Naive thymus-derived CD4-positive, alpha-beta T cell (primary cell): ENCODE data around the gene UTS2. TPM values are rescaled to one million over a fixed set of nuclear protein-coding genes. Genes with fewer than 3 reads are reported as not detected.
A peak's percentile ranks its signal among the peaks of the same experiment; 100 is the strongest.

Experiments used
- ATAC-seq: fragments of 150-1000 bp; cut with Tn5 transposase; 2 replicates; pipeline ENCODE4 v1.10.0; 2021; ENCODE audit warnings: mild to moderate bottlenecking, moderate library complexity
- CTCF ChIA-PET: fragments of 350-600 bp; sonication (Branson Sonifier 250); formaldehyde crosslinking; loops from one replicate; lab custom pipeline; 2021; ENCODE audit warnings: antibody characterized with exemption; lab: Charles Lee
- POLR2A ChIA-PET: fragments of 350-600 bp; sonication (Branson Sonifier 250); formaldehyde crosslinking; loops from one replicate; lab custom pipeline; 2021; ENCODE audit warnings: antibody characterized with exemption, inconsistent platforms; lab: Charles Lee
- DNase-seq, 9 donors: peaks; one replicate each; pipeline versions ENCODE4 v3.0.0 to v3.0.0-alpha.2; 2020 to 2022; ENCODE audit warnings: mixed read lengths in 1 of 9
- H3K27ac ChIP-seq: one replicate; pipeline ENCODE4 v1.7.0; 2013; ENCODE audit warnings: mild to moderate bottlenecking, low read depth, low read length, moderate library complexity
- H3K27me3 ChIP-seq, 2 donors: one replicate each; pipeline ENCODE4 v1.7.0; 2013; ENCODE audit warnings: low read length in 2 of 2, mild to moderate bottlenecking in 2 of 2, moderate library complexity in 2 of 2; ENCODE audit not compliant: control insufficient read depth in 2 of 2, insufficient read depth in 2 of 2
- H3K36me3 ChIP-seq, 3 experiments: 1 replicate in 2 of 3; 2 replicates in 1 of 3; pipeline ENCODE4 v1.7.0; 2013; ENCODE audit warnings: low read length in 3 of 3, mild to moderate bottlenecking in 3 of 3, moderate library complexity in 1 of 3; ENCODE audit not compliant: insufficient read depth in 3 of 3, control insufficient read depth in 2 of 3
- H3K4me1 ChIP-seq, 2 donors: one replicate each; pipeline ENCODE4 v1.7.0; 2013; ENCODE audit warnings: low read length in 2 of 2, mild to moderate bottlenecking in 2 of 2, moderate library complexity in 1 of 2; ENCODE audit not compliant: control insufficient read depth in 2 of 2, insufficient read depth in 2 of 2
- H3K4me3 ChIP-seq: 2 replicates; pipeline ENCODE4 v1.7.0; 2013; ENCODE audit warnings: mild to moderate bottlenecking, low read length
- H3K9me3 ChIP-seq, 3 experiments: 1 replicate in 2 of 3; 2 replicates in 1 of 3; pipeline ENCODE4 v1.7.0; 2013; ENCODE audit warnings: low read length in 3 of 3; ENCODE audit not compliant: control insufficient read depth in 2 of 3
- H3K27ac Mint-ChIP-seq, 9 donors: one replicate each; pipeline ENCODE4 v1.8.0; 2020 to 2022; ENCODE audit warnings: mixed read lengths in 9 of 9, mild to moderate bottlenecking in 8 of 9, moderate library complexity in 5 of 9, inconsistent platforms in 2 of 9
- H3K27me3 Mint-ChIP-seq, 5 donors: one replicate each; pipeline ENCODE4 v1.8.0; 2021 to 2022; ENCODE audit warnings: mixed read lengths in 5 of 5, mild to moderate bottlenecking in 1 of 5
- H3K36me3 Mint-ChIP-seq, 5 donors: one replicate each; pipeline ENCODE4 v1.8.0; 2020 to 2022; ENCODE audit warnings: mixed read lengths in 5 of 5, mild to moderate bottlenecking in 3 of 5, inconsistent platforms in 1 of 5
- H3K4me1 Mint-ChIP-seq, 7 donors: one replicate each; pipeline ENCODE4 v1.8.0; 2020 to 2022; ENCODE audit warnings: mixed read lengths in 7 of 7, mild to moderate bottlenecking in 3 of 7, inconsistent platforms in 1 of 7
- H3K4me3 Mint-ChIP-seq, 10 donors: one replicate each; pipeline ENCODE4 v1.8.0; 2020 to 2022; ENCODE audit warnings: mild to moderate bottlenecking in 10 of 10, mixed read lengths in 10 of 10, moderate library complexity in 6 of 10, inconsistent platforms in 2 of 10
- H3K9me3 Mint-ChIP-seq, 11 donors: one replicate each; pipeline ENCODE4 v1.8.0; 2020 to 2022; ENCODE audit warnings: mixed read lengths in 11 of 11, mild to moderate bottlenecking in 4 of 11, inconsistent platforms in 1 of 11, moderate library complexity in 1 of 11
- intact Hi-C, 2 donors: fragments of 100-400 bp; cut with micrococcal nuclease; formaldehyde crosslinking; loops; one replicate each; pipeline ENCODE4 v1.15.1; 2023
- polyA plus RNA-seq, 2 donors: library from polyadenylated mRNA; unstranded; fragments of 300-500 nt; fragmentation: Illumina TruSeq; gene quantifications; one replicate each; pipeline ENCODE4 v1.2.3, GENCODE V29; 2021
- total RNA-seq, 6 experiments: library from RNA in 5 of 6; stranded (reverse) in 5 of 6; gene quantifications; 1 replicate in 5 of 6; 2 replicates in 1 of 6; pipeline ENCODE4 v1.2.3 and lab custom pipeline; 2021 to 2026

UTS2 gene
- total and polyA plus RNA-seq, 7 experiments from 2014 or later: 0.39 TPM; not detected in 6

DNA sequence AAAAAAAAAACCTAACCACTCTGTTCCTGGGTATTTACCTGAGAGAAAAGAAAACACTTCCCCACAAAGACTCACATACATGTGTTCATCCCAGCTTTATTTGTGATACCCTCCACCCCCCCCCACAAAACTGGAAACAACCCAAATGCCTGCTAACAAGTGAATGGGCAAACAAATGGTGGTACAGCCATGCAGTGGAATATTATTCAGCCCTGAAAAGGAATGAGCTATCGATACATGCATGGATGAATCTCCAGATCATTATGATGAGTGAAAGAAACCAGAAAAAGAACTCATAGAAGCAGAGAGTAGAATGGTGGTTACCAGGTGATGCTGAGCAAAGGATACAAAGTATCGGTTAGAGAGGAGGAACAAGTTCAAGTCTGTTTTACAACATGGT is 38.0 kb upstream of the UTS2 start:
- Mint-ChIP-seq H3K4me3 (no peak overlapping the region), H3K9me3 (peaks cover 0 to 4% (median 0%) of the 10 kb centered on the region in 11 donors), H3K27ac (no peak overlapping the region), H3K36me3 (peaks cover 0 to 3% (median 0%) of the 10 kb centered on the region in 5 donors), H3K4me1 (no peaks in the 10 kb centered on the region), H3K27me3 (peaks cover 8 to 30% (median 15%) of the 10 kb centered on the region in 5 donors)
- CTCF ChIA-PET: no interaction called here
- Histone ChIP-seq H3K36me3 (no peaks in the 10 kb centered on the region), H3K27ac (no peak overlapping the region), H3K4me3 (no peak overlapping the region), H3K4me1 (no peaks in the 10 kb centered on the region), H3K27me3 (peaks cover 3 to 4% of the 10 kb centered on the region in 2 donors), H3K9me3 (no peaks in the 10 kb centered on the region)
- DNase-seq (no peak), ATAC-seq (no peak)
- POLR2A ChIA-PET: no interaction called here
- intact Hi-C loops: no loop called here

DNA sequence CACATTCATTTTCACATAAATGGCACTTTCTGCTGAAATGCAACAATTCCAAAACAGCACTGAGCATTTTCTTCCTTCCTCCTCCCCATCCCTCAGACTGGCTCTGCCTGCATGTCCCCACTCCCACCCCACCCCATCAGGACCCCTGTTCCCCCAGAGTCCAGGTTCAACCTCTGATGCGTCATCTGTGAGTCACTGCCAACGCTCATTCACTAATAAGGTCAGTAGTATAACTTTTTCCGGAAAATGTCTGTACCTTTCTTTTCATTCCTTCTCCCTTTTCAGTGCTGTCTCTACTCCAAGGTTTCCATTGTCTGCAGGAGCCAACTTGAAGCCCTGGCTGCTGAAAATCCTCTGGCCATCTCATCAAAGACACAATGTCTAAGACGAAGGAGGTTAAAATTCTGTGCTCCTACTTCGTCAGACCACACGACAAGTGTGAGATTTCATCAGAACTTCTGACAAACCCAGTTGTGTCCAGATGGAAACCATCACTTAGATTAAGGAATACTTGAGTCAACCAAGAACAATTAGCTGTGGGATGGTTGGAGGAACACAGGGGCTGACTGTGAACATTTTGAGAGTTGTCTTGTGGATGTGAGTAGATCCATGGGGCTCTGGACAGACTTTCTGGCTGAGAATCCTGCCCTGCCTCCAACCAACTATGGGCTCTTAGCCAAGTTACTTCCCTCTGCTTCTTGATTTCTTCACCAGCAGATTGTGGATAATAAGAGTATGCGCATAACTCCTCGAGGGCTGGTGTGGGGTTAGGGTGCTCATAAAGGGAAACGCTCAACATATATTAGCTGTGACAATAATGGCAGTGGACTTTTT is 35.6 kb upstream of the UTS2 start:
- ChIA-PET POLR2A (no interaction called here), CTCF (no interaction called here)
- H3K4me3 ChIP-seq: no peak overlapping the region
- no peak overlapping the region for H3K27ac ChIP-seq
- intact Hi-C loops: no loop called here
- H3K36me3 ChIP-seq: no peaks in the 10 kb centered on the region
- H3K4me1 ChIP-seq: no peaks in the 10 kb centered on the region
- Mint-ChIP-seq H3K36me3 (peaks cover 0 to 3% (median 0%) of the 10 kb centered on the region in 5 donors), H3K4me1 (peaks cover 0 to 4% (median 0%) of the 10 kb centered on the region in 7 donors), H3K9me3 (peaks cover 0 to 6% (median 0%) of the 10 kb centered on the region in 11 donors), H3K4me3 (no peak overlapping the region), H3K27ac (no peak overlapping the region), H3K27me3 (peaks cover 11 to 42% (median 25%) of the 10 kb centered on the region in 5 donors)
- H3K9me3 ChIP-seq: no peaks in the 10 kb centered on the region
- peaks cover 3 to 10% of the 10 kb centered on the region in 2 donors for H3K27me3 ChIP-seq
- ATAC-seq (no peak), DNase-seq (no peak)

DNA sequence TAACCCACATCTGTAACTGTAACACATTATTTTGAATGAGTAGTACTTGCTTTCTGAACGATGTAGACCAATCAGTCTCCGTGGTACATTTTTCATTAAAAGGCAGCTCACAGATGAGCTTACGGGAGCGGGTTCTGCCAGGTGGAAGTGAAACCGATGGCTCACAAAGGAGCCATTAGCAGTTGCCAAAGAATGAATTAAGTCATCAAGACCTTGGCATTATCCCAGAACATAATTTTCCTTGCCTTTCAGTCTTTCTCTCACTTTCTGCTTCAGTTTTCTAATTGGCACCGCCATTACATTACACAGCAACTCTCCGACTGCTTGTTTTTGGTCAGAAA is 33.5 kb upstream of the UTS2 start:
- H3K36me3 Mint-ChIP-seq: peaks cover 0 to 3% (median 0%) of the 10 kb centered on the region in 5 donors
- peak overlapping the region in 1 of 9 donors; percentile 22 for H3K27ac Mint-ChIP-seq
- ChIA-PET POLR2A (no interaction called here), CTCF (no interaction called here)
- H3K27me3 Mint-ChIP-seq: peaks cover 11 to 42% (median 25%) of the 10 kb centered on the region in 5 donors
- DNase-seq: no peak
- peaks cover 0 to 4% (median 0%) of the 10 kb centered on the region in 7 donors for H3K4me1 Mint-ChIP-seq
- H3K27me3 ChIP-seq: peaks cover 3 to 10% of the 10 kb centered on the region in 2 donors
- intact Hi-C loops: no loop called here
- no peaks in the 10 kb centered on the region for H3K36me3 ChIP-seq
- H3K4me1 ChIP-seq: no peaks in the 10 kb centered on the region
- peaks cover 0 to 6% (median 0%) of the 10 kb centered on the region in 11 donors for H3K9me3 Mint-ChIP-seq
- no peak for ATAC-seq
- no peak overlapping the region for H3K27ac ChIP-seq
- no peak overlapping the region for H3K4me3 ChIP-seq
- no peaks in the 10 kb centered on the region for H3K9me3 ChIP-seq
- no peak overlapping the region for H3K4me3 Mint-ChIP-seq

DNA sequence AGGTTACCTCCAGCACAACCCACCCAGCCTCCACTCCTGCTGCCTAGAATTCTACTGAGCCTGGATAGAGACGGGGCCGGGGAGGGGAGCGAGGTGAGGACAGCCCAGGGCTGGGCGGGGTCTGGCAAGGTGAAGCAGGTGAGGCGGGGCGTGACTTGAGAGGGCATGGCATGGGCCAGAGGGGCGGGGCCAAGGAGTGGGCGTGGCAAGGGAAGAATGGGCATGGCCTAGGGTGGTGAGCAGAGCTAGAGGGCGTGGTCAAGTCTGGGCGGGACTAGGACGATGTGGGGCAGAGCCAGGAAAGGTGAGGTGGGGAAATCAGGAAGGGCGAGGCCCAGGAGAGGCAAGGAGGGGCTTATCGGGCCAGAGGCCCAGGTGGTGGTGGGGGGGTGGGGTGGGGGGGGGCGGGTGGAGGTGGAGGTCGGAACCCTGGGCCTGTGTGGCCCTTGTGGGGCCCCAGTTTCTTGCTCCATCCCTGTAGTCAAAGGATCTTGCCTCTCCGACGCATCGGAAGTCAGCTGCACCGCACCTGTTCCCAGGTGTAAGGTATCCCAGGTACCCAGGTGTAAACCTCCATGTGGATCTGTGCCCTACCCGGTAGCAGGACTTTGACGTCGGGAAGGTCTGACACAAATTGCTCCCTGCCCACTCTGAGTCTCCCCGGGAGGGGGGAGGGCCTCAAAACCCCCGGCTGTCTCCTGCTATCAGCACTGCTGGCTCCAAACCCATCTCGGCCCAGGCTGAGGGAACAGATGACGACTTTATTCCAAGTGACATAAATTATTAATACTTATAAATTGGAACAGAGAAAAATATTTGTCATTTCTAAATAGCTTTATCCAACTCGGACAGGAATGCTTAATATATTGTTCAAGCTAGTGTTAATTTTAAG is 32.9 kb upstream of the UTS2 start:
- ChIA-PET CTCF (no interaction called here), POLR2A (no interaction called here)
- Mint-ChIP-seq H3K9me3 (peaks cover 0 to 6% (median 0%) of the 10 kb centered on the region in 11 donors), H3K4me3 (no peak overlapping the region), H3K27ac (no peak overlapping the region), H3K36me3 (peaks cover 0 to 3% (median 0%) of the 10 kb centered on the region in 5 donors), H3K27me3 (peaks cover 11 to 42% (median 25%) of the 10 kb centered on the region in 5 donors), H3K4me1 (peaks cover 0 to 4% (median 0%) of the 10 kb centered on the region in 7 donors)
- ATAC-seq (no peak), DNase-seq (peak in 1 of 9 donors; percentile 28)
- Histone ChIP-seq H3K9me3 (no peaks in the 10 kb centered on the region), H3K36me3 (no peaks in the 10 kb centered on the region), H3K27ac (no peak overlapping the region), H3K4me1 (no peaks in the 10 kb centered on the region), H3K4me3 (no peak overlapping the region), H3K27me3 (peaks cover 3 to 10% of the 10 kb centered on the region in 2 donors)
- intact Hi-C loops: no loop called here

DNA sequence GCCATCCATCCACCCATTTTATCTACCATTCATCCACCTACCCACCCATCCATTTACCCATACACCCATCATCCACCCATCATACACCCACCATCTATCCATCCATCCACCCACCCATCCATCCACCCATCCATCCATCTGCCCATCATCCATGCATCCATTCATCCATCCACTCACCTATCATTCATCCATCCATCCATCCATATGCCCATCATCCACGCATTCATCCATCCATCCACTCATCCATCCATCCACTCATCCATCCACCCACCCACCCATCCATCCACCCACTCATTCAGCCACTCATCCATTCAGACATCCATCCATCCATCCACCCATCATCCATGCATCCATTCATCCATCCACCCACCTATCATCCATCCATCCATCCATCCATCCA is 31.9 kb upstream of the UTS2 start:
- DNase-seq (no peak), ATAC-seq (no peak)
- Mint-ChIP-seq H3K27me3 (peaks cover 6 to 37% (median 25%) of the 10 kb centered on the region in 5 donors), H3K4me1 (peaks cover 0 to 4% (median 0%) of the 10 kb centered on the region in 7 donors), H3K4me3 (no peak overlapping the region), H3K9me3 (peaks cover 0 to 6% (median 0%) of the 10 kb centered on the region in 11 donors), H3K27ac (no peak overlapping the region), H3K36me3 (no peaks in the 10 kb centered on the region)
- H3K9me3 ChIP-seq: no peaks in the 10 kb centered on the region
- ChIA-PET POLR2A (interaction anchor here (0.6 kb wide), 1 partner anchor 24 kb away, joined by 5 read pairs; no protein-coding TSS in a partner anchor), CTCF (no interaction called here)
- H3K27ac ChIP-seq: no peak overlapping the region
- no peak overlapping the region for H3K4me3 ChIP-seq
- no peaks in the 10 kb centered on the region for H3K4me1 ChIP-seq
- H3K27me3 ChIP-seq: peaks cover 3 to 10% of the 10 kb centered on the region in 2 donors
- intact Hi-C loops: no loop called here
- H3K36me3 ChIP-seq: no peaks in the 10 kb centered on the region

DNA sequence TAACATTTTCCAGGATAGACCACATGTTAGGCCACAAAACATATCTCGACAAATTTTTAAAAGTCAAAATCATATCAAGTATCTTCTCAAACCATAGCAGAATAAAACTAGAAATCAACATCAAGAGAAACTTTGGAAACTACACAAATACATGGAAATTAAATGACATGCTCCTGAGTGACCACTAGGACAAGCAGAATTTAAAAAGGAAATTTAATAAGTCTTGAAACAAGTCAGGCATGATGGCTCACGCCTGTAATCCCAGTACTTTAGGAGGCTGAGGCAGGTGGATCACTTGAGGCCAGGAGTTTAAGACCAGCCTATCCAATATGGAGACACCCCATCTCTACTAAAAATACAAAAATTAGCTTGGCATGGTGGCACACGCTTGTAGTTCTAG is 26.4 kb upstream of the UTS2 start:
- Histone ChIP-seq H3K9me3 (no peaks in the 10 kb centered on the region), H3K4me1 (no peaks in the 10 kb centered on the region)
- POLR2A ChIA-PET: no interaction called here

More for the DNA sequence above, 26.4 kb upstream of the UTS2 start:
- Mint-ChIP-seq H3K36me3 (peaks cover 0 to 5% (median 3%) of the 10 kb centered on the region in 5 donors), H3K4me1 (peaks cover 0 to 4% (median 0%) of the 10 kb centered on the region in 7 donors), H3K4me3 (no peak overlapping the region), H3K9me3 (peaks cover 0 to 29% (median 12%) of the 10 kb centered on the region in 11 donors), H3K27me3 (peaks cover 4 to 15% (median 10%) of the 10 kb centered on the region in 5 donors), H3K27ac (no peak overlapping the region)
- CTCF ChIA-PET: no interaction called here
- Histone ChIP-seq H3K36me3 (no peaks in the 10 kb centered on the region), H3K4me3 (no peak overlapping the region), H3K27me3 (no peaks in the 10 kb centered on the region), H3K27ac (no peak overlapping the region)
- ATAC-seq (no peak), DNase-seq (no peak)
- intact Hi-C loops: no loop called here
